ENCODE data around the gene DUSP10. TPM values are rescaled to one million over a fixed set of nuclear protein-coding genes. Genes with fewer than 3 reads are reported as not detected.

DUSP10 gene
- total RNA-seq, 4 donors from 2014 or later: 1.4 to 11.6 (median 4.4) TPM

DNA sequence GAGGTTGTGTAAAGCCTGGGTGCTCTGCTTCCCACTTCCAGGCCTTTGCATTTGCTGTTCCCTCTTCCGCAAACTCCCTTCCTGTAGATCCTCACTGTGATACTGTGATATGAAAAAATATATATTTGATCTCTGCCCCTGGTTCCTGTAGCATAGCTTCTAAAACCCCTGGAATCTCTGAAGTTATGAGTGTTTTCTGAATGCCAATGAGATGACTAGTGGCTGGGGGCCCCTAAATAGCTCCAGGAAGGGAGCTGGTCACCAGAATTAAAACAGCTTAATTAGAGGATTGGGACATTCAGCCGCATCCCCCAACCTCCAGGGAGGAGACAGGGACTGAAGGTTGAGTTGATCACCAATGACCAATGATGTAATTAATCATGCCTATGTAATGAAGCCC, 21.9 kb downstream of the DUSP10 start:
- no peak for TF ChIP-seq POLR2A (IDR thresholded peaks at IDR 0.05)
- TF ChIP-seq, protein P1, sequence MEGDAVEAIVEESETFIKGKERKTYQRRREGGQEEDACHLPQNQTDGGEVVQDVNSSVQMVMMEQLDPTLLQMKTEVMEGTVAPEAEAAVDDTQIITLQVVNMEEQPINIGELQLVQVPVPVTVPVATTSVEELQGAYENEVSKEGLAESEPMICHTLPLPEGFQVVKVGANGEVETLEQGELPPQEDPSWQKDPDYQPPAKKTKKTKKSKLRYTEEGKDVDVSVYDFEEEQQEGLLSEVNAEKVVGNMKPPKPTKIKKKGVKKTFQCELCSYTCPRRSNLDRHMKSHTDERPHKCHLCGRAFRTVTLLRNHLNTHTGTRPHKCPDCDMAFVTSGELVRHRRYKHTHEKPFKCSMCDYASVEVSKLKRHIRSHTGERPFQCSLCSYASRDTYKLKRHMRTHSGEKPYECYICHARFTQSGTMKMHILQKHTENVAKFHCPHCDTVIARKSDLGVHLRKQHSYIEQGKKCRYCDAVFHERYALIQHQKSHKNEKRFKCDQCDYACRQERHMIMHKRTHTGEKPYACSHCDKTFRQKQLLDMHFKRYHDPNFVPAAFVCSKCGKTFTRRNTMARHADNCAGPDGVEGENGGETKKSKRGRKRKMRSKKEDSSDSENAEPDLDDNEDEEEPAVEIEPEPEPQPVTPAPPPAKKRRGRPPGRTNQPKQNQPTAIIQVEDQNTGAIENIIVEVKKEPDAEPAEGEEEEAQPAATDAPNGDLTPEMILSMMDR (IDR thresholded peaks at IDR 0.05): no peak
- Histone ChIP-seq H3K27me3 (no peaks in the 10 kb centered on the region), H3K9me3 (no peaks in the 10 kb centered on the region), H3K4me3 (no peak overlapping the region), H3K36me3 (no peaks in the 10 kb centered on the region), H3K4me1 (peaks cover 0 to 28% (median 0%) of the 10 kb centered on the region in 4 donors), H3K27ac (peak overlapping the region in 1 of 4 donors; percentile 72)
- no peak for DNase-seq

DNA sequence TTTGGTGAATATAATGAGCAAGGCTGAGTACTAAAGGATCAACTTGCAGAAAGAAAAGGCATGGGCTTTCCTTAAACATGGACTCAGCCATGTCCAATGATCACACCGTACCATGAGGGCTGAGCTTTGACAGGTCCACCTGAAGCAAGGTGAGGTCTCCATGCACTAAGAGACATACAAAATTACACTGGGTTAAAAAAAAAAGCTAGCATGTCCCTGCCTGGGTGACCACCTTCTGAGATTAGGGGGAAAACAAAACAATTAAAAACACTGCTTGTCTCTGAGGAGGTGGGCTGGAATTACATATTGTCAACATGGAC, 22.7 kb downstream of the DUSP10 start:
- Histone ChIP-seq H3K4me1 (peaks cover 0 to 34% (median 0%) of the 10 kb centered on the region in 4 donors), H3K27ac (peak overlapping the region in 2 of 4 donors; percentile 56 to 72)
- TF ChIP-seq POLR2A (IDR thresholded peaks at IDR 0.05): no peak
- TF ChIP-seq, protein P1 (IDR thresholded peaks at IDR 0.05): no peak

DNA sequence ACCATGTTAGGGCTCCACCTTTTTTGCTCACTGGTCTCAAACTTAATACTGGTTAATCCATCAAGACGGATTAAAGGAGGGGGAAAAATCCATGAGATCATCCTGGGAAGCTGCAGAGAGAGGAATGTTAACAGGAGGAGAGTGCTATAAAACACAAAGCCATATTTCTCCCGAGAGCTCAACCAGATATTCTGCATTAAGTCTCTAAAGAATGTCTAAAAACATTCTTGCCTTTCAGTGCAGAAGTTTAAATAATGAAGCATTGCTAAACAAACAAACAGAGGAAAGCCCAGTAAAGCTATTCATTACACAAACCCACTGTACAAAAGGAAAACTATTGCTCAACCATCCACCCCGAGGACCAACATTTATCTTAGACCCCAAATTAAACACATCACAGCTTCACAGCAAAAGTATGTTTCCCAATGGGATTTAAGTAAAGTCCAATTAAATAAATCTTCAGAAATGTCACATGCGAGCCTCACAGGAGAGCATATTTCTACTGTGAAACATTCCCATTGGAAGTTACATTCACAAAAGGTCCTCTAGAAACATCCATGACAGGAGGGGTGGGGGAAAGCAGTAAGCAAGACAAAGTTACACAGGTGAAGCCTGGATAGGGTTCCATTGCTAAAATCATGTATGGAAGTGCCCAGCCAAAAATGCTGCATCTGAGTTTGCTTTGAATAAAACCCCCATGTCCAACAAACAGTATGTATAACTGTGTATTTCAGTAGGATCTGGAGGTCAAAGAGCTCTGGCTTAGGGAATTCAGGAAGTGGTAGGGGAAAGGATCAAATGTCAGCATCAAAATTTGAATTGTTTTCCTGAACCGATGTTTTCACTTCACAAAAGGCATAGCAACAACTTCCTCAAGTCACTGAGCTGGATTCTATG, 23.3 kb downstream of the DUSP10 start:
- DNase-seq: no peak
- Histone ChIP-seq H3K4me3 (no peak overlapping the region), H3K36me3 (no peaks in the 10 kb centered on the region), H3K4me1 (peaks cover 0 to 35% (median 0%) of the 10 kb centered on the region in 4 donors), H3K9me3 (no peaks in the 10 kb centered on the region), H3K27ac (peak overlapping the region in 3 of 4 donors; percentile 14 to 72 (median 56)), H3K27me3 (no peaks in the 10 kb centered on the region)
- TF ChIP-seq POLR2A (IDR thresholded peaks at IDR 0.05): no peak
- TF ChIP-seq, protein P1 (IDR thresholded peaks at IDR 0.05): no peak

More for the DNA sequence above, 22.7 kb downstream of the DUSP10 start:
- Histone ChIP-seq H3K36me3 (no peaks in the 10 kb centered on the region), H3K27me3 (no peaks in the 10 kb centered on the region), H3K9me3 (no peaks in the 10 kb centered on the region), H3K4me3 (no peak overlapping the region)
- DNase-seq: no peak

DNA sequence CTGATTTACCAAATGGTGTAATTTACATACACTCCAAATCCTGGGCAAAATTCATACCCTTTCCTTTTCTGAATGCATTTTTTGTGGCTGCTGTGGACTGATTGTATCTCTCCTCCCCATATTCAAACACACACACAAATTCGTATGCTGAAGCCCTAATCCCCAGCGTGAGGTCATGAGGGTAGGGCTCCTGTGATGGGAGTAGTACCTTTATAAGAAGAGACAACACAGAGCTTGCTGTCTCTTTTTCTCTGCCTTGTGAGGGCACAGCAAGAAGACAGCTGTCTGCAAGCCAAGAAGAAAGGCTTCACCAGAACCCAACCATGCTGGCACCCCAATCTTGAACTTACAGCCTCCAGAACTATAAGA, 24.4 kb downstream of the DUSP10 start:
- peak overlapping the region in 2 of 4 donors; percentile 37 to 72 for H3K27ac ChIP-seq
- DNase-seq: no peak
- no peaks in the 10 kb centered on the region for H3K9me3 ChIP-seq
- TF ChIP-seq, protein P1 (IDR thresholded peaks at IDR 0.05): no peak
- no peak for TF ChIP-seq POLR2A (IDR thresholded peaks at IDR 0.05)
- H3K4me1 ChIP-seq: peaks cover 0 to 37% (median 0%) of the 10 kb centered on the region in 4 donors
- H3K27me3 ChIP-seq: no peaks in the 10 kb centered on the region
- H3K36me3 ChIP-seq: no peaks in the 10 kb centered on the region
- no peak overlapping the region for H3K4me3 ChIP-seq

DNA sequence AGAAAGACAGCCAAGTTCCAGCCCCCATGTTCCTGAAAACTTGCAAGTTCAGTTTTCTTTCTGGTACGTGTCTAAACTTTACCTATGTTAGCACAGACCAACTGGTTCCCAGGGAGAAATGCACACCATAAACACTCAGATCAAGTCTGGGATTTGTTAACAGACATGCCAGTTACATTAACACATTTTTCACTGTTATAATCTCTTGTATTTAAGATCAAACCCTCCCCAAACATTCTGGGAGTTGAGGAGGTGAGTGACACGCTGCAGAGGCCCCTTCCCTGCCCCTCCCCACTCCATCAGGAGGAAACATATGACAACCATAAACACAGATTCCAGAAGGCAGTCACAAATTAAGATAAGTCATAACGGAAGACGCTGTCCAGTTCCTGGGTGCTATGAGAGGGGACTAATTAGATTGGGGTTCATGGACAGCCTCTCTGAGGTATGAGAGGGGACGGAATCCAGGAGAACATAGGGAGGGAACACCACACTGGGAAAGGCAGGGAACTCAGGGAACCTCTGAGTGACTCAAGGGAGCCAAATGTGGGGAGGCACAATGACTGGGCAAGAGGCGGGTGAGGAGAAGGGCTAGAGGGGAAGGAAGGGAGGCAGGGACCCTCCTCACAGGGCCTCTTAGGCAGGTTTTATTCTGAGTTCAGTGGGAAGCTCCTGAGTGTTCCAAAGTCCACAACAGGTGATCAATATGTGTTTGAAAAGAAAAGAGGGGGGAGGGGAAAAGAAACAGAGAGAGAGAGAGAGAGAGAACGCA, 25.0 kb downstream of the DUSP10 start:
- no peaks in the 10 kb centered on the region for H3K9me3 ChIP-seq
- no peak for DNase-seq
- peak overlapping the region in 2 of 4 donors; percentile 37 to 72 for H3K27ac ChIP-seq
- no peaks in the 10 kb centered on the region for H3K36me3 ChIP-seq
- no peak overlapping the region for H3K4me3 ChIP-seq
- TF ChIP-seq POLR2A (IDR thresholded peaks at IDR 0.05): no peak
- TF ChIP-seq, protein P1 (IDR thresholded peaks at IDR 0.05): no peak
- H3K27me3 ChIP-seq: no peaks in the 10 kb centered on the region
- peaks cover 0 to 34% (median 0%) of the 10 kb centered on the region in 4 donors for H3K4me1 ChIP-seq

All from Peyer's patch (tissue), 4 donors.